ENCODE measurements around the gene NSD1. TPM values are rescaled to one million over a fixed set of nuclear protein-coding genes. Genes with fewer than 3 reads are reported as not detected.
"Not testable (repeated sequence)": the region's sequence is repeated elsewhere in the genome, so short reads cannot be mapped to it uniquely, and the experiment has no call there.

The NSD1 gene
- total RNA-seq, 1 experiment from 2014 or later = 14.5 TPM

DNA sequence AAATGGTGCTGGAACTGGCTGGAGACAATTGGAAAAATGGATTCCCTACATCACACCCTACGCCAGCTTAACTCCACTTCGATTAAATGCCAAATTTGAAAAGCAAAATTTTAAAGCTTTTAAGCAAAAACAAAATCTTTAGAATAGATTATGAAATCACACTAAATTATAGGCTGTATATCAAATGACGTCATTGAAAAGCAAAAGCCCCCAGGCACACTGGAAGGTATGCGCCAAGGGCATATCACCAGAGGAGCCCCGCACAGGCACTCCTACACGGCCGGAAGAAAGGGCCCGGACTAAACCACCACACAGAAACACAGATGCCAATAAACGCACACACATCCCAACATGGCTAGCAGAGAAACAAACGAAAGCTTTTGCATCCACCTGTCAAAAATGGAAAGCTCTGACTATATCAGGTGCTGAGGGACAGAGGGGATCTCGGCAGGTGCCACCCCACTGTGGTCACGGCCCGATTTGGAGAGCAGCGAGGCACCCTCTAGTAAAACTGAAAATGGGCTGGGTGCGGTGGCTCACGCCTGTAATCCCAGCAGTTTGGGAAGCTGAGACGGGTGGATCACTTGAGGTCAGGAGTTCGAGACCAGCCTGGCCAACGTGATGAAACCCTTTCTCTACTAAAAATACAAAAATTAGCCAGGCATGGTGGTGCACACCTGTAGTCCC lies 195.1 kb downstream of the NSD1 start:
- DNase-seq (ENCODE audit: low read depth) = no peak

DNA sequence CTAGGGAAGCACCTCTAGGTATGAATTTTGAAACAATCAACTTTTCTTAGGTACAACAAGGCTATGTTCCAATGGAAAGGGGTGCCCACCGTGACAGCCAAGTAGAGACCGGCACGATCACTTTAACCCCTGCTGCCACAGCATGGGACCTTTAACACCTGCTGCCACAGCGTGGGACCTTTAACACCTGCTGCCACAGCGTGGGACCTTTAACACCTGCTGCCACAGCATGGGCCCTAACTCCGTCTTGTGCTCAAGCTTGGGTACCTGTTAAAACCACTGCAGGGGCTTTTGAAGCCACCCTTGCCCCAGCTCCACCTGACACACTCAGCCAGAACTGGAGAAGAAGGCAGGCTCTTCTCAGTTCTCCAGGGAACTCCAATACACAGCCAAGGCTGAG lies 196.3 kb downstream of the NSD1 start:
- no peak for DNase-seq (ENCODE audit: low read depth)

DNA sequence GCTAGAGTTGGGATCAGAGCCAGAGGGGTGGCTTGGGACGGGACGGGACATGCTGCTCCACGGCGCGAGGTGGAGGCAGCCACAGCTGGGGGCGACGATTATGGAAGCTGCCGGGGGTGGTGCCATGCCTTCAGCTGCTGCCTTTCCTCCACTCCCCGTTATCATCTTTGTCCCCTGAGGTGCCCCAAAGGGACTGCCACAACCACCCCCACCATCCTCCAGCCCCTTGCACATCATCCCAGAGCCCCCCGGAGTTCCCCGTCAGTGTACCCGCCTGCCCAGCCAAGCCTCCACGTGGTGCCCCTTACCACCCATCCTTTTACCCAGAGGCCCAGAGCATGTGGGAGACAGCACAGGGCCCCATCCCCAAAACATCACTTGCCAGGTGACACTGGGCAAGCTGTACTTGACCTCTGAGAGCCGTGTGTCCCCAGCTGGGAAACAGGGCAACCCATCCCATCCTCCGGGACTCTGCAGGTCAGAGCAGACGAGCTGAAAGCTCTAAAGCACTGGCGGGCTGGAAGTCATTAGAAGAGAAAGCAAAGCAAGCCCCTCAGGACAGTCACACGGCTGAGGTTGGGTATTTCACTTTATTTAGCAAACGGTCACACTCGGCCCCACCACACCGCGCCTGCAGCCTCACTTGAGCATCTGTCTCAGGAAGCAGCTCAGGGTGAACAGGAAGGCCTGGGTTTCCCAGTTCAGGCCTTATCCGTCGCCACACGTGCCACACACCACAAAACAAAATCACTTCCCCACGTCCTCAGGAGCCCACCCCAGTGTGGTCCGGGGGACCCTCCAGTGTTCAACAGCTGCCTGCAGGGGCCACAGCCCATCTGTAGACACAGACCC lies 197.6 kb downstream of the NSD1 start:
- no peak for DNase-seq (ENCODE audit: low read depth)

DNA sequence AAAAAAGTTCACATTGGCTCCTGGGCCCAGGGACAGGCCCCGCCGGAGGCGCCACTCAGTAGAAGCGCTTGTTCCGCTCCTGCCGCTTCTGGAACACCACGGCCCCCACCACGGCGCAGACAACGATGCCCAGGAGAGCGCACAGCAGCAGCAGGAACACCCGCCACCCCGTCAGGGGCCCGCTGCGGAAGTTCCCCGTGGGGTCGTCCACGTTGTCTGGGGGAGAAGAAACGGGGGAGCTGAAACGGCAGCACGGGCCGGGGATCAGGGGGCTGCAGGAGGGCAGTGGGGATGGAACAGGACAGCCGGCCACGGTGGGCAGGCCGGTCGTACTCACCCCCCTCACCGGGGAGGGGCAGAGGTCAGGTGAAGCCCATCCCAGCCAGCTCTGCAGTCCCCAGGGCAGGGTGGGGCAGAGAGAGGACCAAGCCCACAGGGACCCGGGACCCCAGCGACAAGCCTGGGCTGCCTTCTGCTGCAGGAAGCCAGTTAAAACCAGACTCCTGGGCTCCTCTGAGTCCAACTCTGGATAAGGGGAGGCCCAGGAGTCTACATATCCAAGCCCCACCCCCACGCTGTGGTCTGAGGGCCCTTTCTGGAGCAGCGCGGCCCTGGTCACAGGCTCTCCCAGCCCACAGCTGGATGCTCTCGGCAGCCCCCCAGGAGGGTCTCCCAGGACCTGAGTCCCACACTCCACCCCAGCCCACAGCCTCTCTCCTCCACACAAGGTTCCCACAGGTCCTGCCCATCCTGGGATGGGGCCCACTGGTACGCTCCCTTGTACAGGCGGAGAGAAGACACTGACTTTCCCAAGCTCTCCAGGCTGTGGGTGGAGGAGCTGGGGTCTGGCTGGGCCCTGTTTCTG lies 198.7 kb downstream of the NSD1 start:
- no peak for DNase-seq (ENCODE audit: low read depth)

DNA sequence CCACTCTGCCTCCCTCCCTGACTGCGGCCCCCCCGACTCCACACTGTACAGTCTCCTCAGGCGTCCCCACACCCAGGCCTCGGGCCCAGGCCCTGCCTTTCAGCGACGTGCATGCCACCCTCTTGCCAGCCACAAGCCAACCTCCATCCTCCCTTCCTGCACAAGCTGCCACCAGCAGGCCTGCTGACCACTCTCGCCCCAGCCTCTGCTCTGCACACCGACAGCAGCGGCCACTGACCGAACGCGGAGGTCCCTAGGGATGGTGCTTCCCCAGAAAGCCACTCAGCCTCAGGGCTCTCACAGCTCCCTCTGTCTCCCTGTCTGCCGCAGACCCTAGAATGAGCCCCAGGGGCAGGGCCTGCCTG lies 199.3 kb downstream of the NSD1 start:
- no peak for DNase-seq (ENCODE audit: low read depth)

DNA sequence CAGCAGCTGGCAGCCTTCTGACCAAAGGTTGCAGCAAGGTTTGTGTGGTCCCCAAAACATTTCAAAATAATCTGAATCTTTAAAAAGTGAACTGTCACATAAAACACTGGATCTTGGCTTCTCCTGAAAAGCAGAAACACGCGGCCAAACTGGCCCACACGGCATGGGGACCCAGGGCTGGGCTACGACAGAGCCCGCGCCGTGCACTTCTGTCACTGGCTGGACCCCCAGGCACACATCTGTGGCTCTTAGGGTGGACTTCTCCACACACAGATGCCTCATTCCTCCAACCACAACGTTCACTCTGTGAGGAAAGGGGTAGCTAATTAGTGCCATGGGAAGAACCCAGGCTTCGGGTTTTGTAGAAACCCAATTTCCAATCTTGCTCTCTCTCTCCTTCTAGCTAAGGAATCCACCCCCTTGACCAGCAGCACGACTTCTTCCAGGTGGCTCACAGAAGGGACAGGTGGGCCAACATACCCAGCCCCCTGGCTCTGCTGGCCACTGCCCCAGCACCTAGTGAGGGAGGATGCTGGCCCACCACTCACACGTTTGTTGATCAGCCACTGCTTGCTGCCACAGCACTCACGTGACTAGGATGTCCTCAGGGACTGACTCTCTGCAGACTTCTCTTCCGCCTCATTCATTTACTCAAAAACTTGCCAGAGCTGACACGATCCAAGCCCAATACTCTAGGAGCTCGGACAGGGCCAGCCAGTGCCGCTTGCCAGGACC lies 200.0 kb downstream of the NSD1 start:
- no peak for DNase-seq (ENCODE audit: low read depth)

DNA sequence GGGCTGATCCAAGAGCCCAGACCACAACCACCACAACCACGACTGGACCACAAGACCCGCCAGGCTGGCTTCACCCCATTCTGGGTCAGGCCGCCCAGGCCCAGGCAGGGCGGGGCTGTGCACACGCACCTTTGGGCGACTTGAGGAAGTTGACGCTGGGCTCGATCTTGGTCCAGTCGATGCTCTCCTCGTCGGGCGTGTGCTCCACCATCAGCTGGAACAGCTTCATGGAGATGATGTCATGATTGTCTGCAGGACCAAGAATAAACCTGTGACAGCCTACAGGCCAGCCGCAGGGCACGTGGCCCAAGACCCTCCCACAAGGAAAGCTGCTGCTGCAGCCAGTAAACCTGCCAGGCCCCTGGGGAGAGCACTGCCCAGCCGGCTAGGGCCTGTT lies 200.6 kb downstream of the NSD1 start:
- DNase-seq (ENCODE audit: low read depth) = no peak

DNA sequence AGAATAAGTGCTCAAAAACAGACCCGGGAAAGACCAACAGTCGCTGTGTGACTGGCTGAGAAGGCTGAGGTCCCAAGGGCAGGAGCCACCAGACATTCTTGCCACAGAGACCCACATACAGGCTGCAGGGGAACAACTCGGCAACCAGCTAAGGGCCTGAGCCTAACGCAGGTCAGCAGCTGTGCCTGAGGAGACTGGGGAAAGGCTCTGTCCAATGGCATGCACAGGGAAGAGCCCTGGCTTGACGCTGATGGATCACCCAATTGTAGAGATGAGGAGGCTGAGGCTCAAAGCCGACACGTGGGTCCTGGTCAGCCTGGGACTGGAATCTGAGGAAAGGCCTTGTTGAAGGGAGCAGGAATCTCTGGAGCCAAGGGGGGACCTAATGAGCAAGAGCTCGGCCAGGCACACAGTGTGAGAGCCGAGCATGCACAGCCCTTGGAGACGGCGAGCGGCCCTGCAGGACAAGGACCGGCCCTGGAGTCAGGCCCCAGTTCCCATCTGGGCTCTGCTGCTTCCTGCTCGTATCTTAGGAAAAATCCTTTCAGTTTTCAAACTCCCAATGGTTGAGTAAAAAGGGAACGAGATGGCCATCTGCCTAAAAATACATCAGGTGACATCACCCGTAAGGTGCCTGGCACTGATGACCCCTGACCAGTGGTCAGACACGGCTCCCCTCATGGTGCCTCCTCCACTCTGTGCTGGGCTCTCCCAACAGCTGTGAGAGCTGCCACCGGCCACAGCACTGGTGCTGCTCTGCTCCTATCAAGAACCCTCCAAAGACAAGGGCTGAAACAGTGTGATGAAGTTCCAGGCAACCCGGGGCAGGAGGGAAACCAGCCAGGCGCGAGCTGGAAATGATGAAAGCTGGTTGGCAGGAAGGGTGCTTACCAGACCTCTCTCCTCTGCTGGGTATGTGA lies 201.5 kb downstream of the NSD1 start:
- DNase-seq (ENCODE audit: low read depth) = no peak

DNA sequence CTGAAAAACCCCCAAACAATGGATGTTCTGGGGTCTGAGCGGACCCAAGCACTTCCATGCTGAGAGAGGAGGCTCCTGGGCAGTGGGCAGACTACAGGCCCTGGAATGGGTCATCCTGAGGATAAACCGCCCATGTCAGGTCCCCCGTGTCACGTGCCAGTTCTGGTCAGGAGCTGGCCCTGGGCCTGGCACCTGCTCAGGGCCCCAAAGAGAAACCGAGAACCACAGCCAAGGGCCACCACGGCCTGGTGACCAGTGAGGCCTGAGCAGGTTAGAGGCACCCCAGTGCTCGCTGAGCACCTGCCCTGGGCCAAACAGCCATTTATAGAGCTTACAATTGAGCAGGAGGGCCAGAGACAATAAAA lies 202.1 kb downstream of the NSD1 start:
- no peak for DNase-seq (ENCODE audit: low read depth)

DNA sequence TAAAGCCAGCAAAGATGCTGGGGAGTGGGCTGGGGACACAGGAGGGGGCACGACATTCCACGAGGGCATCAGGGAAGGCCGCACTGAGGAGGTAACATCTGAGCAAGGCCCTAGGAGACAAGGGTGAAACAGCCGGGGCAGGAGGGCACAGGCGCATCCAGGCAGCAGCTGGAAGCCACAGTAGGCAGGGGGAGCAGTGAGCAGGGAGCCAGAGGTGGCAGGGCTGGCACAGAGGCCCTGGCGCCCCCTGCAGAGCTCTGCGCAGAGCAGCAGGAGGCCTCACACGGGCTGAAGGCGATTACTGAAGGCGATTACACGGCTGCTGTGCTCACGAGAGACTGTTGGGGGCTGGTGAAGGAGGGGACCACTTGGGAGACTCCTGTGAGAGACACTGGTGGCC lies 202.5 kb downstream of the NSD1 start:
- peak; percentile 7 for DNase-seq (ENCODE audit: low read depth)

DNA sequence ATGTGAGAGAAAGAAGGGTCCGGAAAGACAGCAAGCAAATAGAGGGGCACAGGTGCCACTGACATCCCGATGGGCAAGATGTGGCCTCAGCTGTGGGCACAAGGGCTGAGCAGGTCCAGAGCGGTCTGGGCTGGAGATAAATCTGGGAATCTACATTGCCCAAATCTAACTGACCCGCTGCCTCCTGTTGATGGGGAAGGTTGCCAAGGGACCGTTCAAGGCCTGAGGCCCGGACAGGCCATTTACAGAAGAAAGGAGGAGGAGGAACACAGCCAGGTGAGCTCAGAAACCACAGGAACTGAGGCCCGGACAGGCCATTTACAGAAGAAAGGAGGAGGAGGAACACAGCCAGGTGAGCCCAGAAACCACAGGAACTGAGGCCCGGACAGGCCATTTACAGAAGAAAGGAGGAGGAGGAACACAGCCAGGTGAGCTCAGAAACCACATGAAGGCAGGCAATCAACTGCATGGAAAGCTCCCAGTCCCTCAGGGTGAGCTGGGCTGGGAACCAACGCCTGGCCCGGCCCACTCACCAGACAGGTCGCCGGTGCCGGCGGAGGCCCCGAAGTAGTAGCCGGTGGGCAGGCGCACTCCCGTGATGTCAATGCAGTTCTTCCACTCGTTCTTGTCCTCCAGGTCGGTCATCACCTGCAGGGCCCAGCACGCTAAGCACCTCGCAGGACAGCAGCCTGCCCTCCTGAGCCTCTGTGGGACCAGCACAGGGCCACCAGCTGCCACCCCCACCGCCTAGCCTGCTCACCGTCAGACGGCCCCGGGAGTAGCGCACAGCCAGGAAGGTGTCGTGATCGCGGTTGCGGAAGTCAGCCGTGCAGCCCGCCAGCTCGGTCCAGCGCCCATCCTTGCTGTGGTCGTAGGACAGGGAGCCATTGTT lies 203.3 kb downstream of the NSD1 start:
- no peak for DNase-seq (ENCODE audit: low read depth)

DNA sequence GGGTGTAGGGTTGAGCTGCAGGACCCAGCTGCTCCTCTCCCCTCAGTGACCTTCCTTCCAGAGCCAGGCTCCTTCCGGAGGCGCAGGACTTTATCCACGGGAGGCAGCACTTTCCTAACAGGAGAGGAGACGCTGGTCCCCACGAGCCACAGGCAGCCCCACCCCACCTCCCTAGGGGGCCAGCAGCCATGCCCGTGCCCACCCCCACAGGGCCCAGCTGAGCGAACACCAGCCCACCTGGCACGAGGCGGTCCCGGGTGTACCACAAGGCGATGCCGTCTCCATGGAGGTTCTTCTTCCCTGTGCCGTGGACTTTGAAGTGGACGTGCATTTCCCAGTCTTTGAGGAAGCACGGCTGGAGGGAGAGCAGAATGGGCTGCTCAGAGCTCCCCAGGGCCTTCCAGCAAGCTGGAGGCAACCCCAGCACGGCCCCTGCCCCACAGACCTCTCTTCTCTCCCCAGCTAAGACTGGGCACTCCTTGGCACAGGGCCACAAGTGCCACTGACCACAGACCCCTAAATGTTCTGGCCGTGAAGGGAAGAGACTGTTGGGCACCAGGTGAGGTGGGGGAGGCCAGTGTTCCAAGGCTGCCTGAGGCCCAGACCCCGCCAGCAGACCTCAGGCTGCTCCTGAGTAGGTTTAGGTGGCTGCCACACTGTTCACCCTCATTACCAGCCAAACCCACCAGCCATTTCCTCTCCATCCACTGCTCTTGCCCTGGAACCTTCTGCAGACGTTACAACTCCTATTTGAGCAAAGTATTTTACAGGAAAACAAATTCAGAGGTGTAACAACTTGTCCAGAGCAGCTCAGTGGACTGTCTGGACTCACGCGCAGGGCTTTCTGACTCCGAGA lies 204.9 kb downstream of the NSD1 start:
- DNase-seq (ENCODE audit: low read depth) = no peak

DNA sequence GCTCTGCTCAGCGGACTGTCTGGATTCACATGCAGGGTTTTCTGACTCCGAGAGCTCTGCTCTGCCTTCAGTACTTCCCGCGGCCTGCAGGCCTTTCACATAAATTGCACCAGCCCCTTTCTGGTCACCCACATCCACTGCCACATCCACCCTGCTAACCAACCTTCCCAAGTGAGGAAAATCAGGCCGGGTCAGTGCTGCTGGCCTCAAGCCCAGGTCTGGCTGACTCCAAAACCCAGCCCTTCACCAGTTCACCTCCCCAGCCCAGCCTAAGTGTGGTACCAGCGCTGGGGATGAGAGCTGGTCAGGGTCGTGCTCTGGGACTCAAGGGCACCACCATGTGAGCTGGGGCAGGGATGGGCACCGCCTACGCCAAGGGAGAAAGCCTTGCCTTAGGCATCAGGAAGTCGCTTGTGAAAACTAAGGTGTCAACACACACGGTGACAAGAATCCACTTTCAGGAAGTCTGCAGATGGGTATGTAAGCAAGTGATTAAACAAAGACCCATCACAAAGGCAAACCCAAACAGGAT lies 205.6 kb downstream of the NSD1 start:
- DNase-seq (ENCODE audit: low read depth) = no peak

DNA sequence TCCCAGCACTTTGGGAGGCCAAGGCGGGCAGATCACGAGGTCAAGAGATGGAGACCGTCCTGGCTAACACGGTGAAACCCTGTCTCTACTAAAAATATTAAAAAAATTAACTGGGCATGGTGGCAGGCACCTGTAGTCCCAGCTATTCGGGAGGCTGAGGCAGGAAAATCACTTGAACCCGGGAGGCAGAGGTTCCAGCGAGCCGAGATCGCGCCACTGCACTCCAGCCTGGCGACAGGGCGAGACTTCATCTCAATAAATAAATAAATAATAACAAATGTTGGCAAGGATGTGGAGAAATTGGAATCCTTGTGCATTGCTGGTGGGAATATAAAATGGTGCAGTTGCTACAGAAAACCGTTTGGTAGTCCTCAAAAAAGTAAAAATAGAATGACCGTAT lies 209.4 kb downstream of the NSD1 start:
- not testable (repeated sequence) for DNase-seq (ENCODE audit: low read depth)

DNA sequence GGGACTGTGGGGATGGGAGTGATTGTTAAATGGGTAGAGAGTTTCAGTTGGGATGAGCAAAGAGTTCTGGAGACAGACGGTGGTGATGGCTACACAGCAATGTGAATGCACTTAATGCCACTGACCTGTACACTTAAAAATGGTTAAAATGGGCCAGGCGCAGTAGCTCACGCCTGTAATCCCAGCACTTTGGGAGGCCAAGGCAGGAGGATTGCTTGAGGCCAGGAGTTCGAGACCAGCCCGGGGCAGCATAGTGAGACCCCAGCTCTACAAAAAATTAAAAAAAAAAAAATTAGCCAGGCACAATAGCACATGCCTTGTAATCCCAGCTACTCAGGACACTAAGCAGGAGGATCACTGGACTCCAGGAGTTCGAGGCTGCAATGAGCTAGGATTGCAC lies 210.2 kb downstream of the NSD1 start:
- DNase-seq (ENCODE audit: low read depth) = no peak

DNA sequence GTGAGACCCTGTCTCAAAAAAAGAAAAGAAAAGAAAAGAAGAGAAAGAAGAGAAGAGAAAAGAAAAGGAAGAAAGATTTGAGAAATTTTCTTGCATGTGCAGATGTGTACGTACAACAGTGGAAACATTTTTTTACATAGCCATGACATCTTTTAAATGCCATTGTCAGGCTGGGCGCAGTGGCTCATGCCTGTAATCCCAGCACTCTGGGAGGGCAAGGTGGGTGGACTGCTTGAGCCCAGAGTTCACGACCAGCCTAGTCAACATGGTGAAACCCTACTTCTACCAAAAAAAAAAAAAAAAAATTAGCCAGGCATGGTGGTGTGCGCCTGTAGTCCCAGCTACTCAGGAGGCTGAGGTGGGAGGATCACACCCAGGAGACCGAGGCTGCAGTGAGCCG lies 211.3 kb downstream of the NSD1 start:
- no peak for DNase-seq (ENCODE audit: low read depth)

DNA sequence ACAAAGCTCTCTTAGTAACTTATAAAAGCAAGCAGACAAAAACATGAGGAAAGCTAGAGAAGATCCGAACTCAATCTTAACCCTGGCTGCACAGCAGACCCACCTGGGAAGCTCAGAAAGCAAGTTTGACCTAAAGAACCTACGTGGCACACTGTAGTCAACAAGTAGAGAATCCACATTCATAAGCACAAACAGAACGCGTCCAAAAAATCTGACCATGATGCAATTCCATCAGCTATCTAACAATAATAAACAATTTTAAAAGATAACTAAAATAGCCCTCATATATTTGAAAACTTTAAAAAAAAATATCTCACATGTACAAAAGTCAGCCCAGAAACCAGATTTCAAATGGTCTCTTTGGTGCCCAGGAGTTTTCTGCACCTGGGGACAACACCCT lies 213.2 kb downstream of the NSD1 start:
- no peak for DNase-seq (ENCODE audit: low read depth)

DNA sequence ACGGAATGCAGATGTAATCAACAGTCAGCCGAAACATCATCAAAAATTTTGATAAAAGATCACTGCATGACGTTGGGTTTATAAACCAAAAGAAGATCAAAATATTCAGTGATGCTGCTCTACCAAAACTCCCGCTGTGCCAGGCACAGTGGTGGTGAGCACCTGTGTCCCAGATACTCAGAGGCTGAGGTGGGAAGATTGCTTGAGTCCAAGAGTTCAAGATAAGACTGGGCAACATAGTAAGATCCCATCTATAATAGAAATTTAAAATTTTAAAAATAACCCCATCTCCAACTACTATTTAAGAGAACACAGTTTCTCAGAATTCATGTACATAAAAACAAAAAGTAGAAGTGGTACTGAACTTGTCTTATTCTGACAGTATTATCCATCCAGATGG lies 214.1 kb downstream of the NSD1 start:
- DNase-seq (ENCODE audit: low read depth) = no peak

DNA sequence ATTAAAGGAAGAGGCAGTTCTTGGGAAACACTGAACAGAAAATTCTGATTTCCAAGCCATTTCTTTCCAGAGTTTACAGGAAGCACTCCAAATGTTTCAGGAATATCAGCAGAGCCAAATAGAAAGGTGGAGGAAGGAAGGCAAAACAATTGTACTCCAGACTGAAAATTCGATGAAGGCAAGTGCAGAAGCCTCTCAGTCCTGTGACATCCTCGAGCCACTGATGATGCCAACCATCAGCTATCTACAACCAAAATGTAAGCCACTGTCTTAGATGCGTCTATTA lies 215.7 kb downstream of the NSD1 start:
- DNase-seq (ENCODE audit: low read depth) = no peak

Measured in RPMI7951 (cell line).